ENCODE results near the gene FAM53A. TPM values are rescaled to one million over a fixed set of nuclear protein-coding genes. Genes with fewer than 3 reads are reported as not detected.
"Not testable (repeated sequence)": the region's sequence is repeated elsewhere in the genome, so short reads cannot be mapped to it uniquely, and the experiment has no call there.

Gene FAM53A
- polyA plus RNA-seq, 3 donors, result 1.2 to 2.1 (median 1.5) TPM

DNA sequence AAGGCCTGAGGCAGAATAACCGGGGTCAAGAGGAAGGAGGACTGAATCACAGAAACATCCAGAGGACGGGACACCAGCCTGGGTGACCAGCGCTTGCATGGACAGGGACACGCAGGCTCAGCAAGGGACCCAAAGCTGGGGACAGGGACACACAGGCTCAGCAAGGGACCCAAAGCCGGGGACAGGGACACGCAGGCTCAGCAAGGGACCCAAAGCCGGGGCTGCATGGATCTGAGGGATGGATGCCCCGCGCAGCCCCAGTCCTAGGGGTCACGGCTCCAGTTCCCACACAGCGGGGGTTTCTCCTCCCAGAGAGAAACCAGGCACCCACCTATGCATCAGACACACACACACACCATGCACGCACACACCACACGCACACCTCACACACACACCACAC, 32.5 kb downstream of the FAM53A start:
- H3K27ac ChIP-seq (ENCODE audit: low read depth, low read length), result no peak overlapping the region
- 96 to 98% (median 97%) methylated on average over 13 of the region's 13 CpGs for WGBS, 3 donors

DNA sequence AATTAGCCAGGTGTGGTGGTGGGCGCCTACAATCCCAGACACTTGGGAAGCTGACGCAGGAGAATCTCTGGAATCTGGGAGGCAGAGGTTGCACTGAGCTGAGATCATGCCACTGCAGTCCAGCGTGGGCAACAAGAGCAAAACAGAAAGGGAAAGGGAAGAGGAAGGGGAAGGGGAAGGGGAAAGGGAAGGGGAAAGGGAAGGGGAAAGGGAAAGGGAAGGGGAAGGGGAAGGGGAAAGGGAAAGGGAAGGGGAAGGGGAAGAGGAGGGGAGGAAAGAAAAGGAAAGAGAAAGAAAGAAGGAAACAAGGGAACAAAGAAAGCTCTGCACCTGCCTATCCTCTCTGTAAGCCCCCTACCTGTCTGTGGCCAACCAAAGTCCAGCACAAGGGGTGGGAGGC, 35.2 kb downstream of the FAM53A start:
- 70 to 75% (median 74%) methylated on average over 3 of the region's 3 CpGs for WGBS, 3 donors
- no peak overlapping the region for H3K27ac ChIP-seq (ENCODE audit: low read depth, low read length)

DNA sequence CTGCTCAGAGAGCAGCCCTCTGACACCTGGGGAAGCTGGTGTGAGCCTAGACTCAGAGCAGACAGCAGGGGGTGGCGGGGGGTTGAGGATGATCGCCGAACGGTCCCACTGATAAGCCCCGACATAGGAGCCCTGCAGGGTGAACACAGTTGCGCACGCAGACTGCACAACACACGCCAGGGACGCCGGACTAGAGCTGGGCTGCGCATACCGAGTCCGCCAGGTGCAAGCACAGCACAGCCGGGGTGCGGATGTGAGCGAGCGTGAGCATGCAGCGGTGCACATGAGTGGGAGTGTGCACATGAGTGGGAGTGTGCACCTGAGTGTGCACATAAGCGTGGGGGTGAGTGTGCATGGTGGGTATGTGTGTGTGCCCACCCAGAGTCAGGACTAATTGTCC, 36.7 kb downstream of the FAM53A start:
- no peak overlapping the region for H3K27ac ChIP-seq (ENCODE audit: low read depth, low read length)
- 84 to 95% (median 90%) methylated on average over 19 of the region's 19 CpGs for WGBS, 3 donors

DNA sequence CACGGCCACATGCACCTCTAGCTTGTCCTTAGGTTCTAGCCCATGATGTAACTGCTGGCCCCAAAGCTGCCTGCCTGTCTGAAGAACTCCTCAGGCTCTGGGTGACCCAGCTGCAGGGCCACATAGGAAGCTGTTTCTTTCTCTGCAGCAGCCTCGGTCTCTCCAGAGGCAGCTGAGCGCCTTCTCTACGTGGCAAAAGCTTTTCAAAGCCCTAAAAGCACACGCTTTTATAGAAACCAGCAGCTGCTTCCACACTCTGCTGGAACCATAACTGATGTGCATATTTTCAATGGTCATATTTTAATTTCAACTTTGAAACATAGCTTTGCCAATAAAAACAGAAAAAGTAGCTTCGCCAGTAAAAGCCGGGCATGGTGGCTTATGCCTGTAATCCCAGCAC, 37.4 kb downstream of the FAM53A start:
- no peak overlapping the region for H3K27ac ChIP-seq (ENCODE audit: low read depth, low read length)
- 88 to 92% (median 91%) methylated on average over 7 of the region's 7 CpGs for WGBS, 3 donors

DNA sequence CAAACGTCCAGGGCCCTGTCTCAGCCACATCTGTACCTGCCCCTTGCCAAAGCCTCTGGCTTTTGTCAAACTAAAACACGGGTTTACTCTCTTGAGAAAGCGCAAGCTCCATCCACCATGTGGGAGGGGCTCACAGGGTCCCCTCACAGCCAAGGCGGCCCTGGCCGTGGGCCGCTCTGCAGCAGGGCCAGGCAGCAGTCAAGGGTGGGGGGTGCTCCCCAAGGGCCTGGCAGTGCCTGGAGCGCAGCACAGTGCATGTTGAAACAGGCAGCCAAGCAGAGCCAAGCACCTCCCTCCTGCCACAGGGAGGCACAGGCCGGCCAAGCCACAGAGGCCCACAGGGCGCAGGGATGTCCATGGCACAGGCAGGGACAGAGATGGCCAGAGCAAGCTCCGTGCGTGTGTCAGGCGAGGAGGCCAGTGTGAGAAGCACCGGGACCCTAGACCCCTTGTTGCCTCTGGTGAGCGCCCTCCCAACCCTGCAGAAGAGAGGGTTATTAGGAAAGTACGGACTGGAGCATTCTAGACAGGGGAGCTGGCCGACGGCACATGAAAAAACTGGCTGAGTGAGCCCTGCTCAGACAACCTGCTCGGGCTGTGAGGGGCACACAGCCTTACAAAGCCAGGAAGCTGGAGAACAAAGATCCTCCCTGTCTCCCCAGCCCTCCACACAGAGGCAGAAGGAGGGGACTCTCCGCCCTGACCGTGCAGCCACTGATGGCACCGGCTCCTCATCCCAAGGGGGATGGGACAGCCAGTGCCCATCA, 39.0 kb downstream of the FAM53A start:
- 42 to 67% (median 59%) methylated on average over 19 to 21 of the region's 21 CpGs for WGBS, 3 donors
- H3K27ac ChIP-seq (ENCODE audit: low read depth, low read length), result no peak overlapping the region

DNA sequence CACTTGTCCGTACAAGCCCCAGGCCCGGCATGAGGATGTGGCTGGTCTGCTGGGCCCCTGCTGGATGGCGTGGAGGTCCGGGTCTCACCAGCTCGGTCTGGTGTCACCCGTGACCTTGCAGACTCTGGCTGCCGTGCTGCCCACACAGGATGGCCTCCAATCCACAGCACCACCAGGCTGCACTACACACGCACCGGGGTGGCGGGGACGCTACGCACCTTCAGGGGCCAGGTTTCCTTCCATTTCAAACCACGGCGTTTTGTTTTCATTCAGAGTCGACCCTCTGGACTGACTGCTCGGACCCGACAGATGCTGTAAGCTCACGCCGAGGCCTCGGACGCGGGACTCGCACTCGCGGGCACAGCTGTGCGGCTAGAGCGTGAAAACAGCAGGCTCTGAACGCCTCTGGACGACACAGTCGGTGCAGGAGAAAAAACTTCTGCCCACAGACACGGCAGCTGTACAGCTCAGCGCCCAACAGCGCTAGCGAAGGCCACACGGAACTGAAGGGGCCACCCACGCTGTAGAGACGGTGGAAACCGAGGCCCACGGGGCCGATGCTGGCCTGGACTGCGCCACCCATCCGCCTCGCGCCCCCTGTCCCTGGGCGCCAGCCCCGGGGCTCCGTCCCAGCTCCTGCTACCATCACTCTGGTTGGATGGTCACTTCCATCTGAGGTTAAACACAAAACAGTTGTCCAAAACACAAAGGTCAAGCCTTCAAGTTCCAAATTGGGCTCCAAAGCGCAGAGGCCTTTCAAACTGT, 40.0 kb downstream of the FAM53A start:
- no peak overlapping the region for H3K27ac ChIP-seq (ENCODE audit: low read depth, low read length)

DNA sequence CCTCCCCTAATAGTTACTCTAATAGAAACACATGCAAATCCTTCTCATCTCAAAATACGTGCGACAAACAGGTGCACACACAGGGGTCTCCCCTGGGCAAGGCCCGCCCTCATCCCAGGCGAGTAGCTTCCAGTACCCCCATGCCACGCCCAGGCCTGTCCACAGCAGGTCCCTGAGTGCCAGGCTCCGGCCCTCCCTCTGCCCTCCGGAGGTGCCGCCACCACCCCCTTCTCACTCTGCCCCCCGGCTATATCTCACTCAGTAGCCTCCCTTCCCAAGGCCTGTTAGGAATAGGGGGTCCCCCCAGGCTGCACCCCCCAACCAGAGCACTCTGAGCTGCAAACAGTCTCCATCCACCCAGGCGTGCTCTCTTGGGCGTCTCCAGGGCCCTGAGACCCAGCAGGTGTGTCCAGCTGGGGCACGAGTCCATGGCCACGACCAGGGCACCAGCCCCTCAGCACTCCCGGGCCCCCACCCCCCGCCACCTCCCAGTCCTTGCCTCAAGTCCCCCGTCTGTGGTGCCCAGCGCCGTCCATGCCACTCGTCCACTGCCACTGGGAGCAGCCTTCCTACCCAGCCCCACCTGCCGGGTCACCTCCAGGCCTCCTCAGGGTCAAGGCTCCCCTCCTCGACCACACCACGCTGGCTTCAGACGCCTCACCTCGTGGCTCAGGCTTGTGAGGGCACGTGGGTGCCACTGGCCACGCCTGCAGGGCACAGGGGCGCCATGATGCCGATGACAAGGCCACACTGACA, 41.7 kb downstream of the FAM53A start:
- WGBS, 3 donors, result 92 to 93% (median 93%) methylated on average over 27 to 28 of the region's 28 CpGs
- no peak overlapping the region for H3K27ac ChIP-seq (ENCODE audit: low read depth, low read length)

More for the DNA sequence above, 40.0 kb downstream of the FAM53A start:
- 87 to 93% (median 93%) methylated on average over 48 of the region's 48 CpGs for WGBS, 3 donors

DNA sequence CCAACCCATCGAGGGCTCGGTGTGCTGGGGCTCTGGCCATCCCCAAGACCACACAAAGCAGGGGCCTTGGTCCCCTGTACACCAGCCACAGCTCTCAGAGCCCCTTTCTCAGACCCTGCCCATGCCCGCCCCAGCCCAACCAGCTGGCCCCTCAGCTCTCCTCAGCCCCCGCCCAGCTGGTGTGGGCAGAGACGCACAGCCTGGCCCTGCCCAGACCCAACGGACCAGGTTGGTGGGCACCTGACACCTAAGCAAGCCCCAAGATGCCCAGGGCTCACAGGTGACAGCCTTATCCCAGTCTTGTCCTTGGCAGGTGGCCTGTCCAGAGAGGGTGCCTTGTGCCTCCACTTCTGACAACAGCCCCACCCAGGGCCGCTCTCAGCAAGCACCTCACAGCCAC, 42.4 kb downstream of the FAM53A start:
- 89 to 96% (median 93%) methylated on average over 7 of the region's 7 CpGs for WGBS, 3 donors
- no peak overlapping the region for H3K27ac ChIP-seq (ENCODE audit: low read depth, low read length)

DNA sequence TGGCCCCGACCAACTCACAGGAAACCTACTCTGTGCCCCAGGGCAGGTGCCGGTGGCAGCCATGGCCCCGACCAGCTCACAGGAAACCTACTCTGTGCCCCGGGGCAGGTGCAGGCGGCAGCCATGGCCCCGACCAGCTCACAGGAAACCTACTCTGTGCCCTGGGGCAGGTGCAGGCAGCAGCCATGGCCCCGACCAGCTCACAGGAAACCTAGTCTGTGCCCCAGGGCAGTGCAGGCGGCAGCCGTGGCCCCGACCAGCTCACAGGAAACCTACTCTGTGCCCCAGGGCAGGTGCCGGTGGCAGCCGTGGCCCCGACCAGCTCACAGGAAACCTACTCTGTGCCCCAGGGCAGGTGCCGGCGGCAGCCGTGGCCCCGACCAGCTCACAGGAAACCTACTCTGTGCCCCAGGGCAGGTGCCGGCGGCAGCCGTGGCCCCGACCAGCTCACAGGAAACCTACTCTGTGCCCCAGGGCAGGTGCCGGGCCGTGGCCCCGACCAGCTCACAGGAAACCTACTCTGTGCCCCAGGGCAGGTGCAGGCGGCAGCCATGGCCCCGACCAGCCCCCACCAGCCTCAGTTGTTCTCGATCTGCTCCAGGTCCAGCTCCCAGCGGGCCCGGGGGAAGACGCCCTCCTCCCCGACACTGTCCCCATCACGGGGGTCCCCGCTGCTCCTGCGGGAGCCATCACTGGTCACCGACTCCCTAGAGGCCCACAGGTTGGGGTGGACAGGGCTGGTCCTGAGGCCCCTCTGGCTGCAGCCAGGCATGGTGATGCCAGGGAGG, 43.2 kb downstream of the FAM53A start:
- not testable (repeated sequence) for H3K27ac ChIP-seq (ENCODE audit: low read depth, low read length)
- WGBS, 3 donors, result 92 to 96% (median 93%) methylated on average over 20 to 33 of the region's 35 CpGs

DNA sequence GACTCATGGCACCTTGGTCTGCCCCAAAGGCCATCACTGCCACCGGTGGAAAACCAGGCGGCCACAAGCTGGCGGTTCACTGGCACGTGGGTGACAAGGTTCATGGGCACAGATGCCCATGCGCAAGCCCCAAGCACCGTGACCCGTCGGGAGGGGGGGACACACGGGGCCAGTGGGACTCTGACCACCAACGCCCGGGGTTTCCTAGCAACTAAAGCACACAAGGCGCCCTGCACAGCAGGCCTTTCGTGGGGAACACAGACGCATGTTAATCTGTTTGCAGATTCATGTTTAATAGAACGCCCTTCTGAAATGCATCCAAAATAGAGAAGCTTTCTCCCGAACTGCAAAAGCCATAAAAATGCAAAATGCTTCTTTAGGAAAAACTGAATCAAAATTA, 43.9 kb downstream of the FAM53A start:
- no peak overlapping the region for H3K27ac ChIP-seq (ENCODE audit: low read depth, low read length)
- WGBS, 3 donors, result 85 to 90% (median 87%) methylated on average over 16 of the region's 16 CpGs

DNA sequence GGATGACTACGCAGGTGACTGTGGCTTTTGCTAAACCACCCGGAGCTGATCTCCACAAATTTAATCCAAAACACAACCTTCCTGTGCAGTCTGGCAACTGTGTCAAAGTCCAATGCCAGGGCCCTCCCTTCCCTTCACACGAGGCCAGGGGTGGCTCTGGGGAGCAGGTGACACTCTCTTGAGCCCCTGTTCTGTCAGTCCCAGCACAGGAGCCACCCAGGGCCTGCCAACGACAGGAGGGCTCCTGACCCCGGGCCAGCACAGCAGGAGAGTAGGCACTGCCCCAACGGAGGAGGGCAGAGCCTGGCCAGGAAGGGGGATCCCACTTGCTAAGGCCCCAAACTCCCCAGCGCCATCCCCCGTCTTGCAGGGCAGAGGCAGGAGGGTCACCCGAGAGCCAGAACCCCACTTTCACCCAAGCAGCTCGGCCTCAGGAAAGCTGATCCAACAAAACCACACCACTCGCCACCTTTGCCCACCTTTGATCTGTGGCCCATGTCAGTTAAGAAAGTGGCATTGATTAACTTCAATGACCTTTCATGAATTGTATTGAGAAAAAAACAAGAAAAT, 44.7 kb downstream of the FAM53A start:
- no peak overlapping the region for H3K27ac ChIP-seq (ENCODE audit: low read depth, low read length)
- 80 to 88% (median 85%) methylated on average over 11 of the region's 11 CpGs for WGBS, 3 donors

DNA sequence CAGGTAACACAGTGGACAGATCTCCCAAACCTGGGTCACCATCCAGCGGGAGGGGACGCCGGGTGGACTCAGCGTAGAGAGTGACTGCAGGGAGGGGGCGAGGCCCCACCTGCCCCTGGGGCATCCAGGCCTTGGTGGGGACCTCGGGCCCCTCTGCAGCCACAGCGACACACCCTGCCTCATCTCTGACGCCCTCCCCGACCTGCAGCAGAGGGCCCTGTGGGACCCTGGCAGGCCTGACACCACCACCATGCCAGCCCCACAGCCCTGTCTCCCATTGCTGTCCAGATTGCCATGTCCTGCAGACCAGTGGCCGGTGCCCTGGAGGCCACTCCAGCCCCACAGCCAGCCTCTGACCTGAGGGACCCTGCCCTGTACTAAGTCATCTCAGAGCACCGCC, 45.2 kb downstream of the FAM53A start:
- H3K27ac ChIP-seq (ENCODE audit: low read depth, low read length), result no peak overlapping the region
- 86 to 94% (median 92%) methylated on average over 10 to 11 of the region's 11 CpGs for WGBS, 3 donors

DNA sequence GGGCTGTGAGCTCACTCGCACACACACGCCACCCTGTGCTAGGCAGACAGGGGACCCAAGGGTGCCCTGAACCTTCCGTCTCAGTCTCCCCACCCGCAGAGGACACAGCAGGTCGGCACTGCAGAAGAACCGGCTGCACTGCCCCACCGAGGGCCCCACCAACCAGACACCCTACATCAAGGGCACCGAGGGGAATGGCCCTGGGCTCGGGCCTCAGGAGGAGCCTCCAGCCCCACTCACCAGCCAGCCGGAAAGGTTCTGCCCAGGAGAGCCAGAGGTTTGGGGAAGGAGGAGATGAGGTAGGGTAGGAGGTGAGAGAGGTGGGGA, 45.9 kb downstream of the FAM53A start:
- WGBS, 3 donors, result 80 to 91% (median 90%) methylated on average over 10 of the region's 10 CpGs
- H3K27ac ChIP-seq (ENCODE audit: low read depth, low read length), result no peak overlapping the region

DNA sequence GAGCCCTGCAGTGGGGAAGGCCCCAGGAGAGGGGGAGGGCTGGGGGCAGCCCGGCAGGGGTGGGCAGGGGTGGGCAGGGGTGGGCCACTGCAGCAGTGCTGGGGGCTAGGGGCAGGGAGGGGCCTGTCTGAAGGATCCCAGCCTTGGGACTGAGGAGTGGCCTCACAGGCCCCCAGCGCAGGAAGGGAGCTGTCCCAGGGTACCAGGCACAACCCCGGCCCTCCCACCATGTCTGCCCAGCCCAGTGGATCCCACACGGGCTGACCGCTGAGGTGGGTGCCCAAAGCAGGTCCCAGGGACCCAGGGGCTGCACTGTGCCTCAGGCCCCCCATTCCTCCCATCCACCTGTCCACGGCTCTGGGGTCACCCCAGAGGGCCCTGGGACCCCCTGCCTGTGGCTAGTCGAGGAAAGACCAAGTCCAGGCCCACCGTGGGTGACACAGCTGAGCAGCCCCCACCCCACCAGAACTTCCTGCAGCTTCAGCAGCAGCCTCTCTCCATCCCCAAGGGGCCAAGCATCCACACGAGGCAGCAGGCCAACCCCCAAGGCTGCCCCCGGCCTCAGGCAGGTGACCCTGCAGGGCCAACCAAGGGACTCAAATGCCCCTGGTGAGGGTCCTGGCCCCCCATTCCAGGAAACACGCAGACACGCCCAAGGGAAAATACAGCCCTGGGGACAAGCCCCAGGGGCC, 46.4 kb downstream of the FAM53A start:
- H3K27ac ChIP-seq (ENCODE audit: low read depth, low read length), result no peak overlapping the region
- WGBS, 3 donors, result 77 to 85% (median 80%) methylated on average over 9 to 12 of the region's 12 CpGs

DNA sequence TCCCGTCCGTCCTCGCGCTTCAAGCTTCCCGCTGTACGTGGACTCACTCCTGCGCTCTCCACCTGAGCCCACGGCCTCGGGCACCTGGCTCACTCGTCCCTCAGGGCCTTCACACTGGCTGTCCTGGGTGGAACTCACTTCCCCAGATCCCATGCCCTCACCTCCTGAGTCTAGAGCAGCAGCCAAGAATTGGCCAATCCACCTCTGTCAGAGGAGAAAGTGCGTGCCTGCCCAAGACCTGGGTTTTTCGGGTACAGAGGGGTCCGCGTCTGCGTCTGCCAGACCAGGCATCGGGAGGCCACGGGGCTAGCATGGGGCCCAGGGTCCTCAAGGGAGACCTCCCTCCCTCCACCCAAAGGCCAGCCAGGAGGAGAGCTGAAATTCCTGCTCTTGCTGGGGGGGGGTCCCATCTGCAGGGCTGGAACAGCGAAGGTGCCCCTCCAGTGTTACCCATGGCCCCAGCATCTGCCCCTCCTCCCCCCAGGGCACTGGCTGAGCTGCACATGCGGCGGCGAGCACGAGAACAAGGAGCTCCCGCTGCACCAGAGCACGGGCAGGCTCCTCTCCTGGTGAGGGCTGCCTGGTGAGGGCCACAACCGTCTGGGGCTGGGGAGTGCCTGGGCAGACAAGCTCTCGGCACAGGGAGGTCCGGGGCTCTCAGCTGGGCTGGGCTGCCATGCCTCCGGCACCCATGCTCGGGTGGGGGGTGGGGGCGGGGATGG, 47.5 kb downstream of the FAM53A start:
- no peak overlapping the region for H3K27ac ChIP-seq (ENCODE audit: low read depth, low read length)
- 88 to 94% (median 90%) methylated on average over 30 of the region's 30 CpGs for WGBS, 3 donors

DNA sequence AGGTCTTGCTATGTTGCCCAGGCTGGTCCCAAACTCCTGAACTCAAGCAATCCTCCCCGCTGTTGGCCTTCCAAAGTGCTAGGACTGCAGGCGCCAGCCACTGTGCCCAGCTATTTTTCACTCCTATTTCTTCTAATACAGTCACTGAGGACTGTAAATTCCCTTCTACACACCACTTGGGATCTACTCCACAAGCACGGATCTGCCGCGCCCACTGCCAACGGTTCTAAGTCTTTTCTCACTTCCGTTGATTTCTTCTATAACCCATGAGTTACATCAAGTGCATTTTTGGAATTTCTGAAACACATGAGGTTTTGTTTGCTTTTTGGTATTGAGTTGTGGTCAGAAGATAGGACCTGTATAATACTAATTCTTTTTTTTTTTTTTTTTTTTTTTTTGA, 48.6 kb downstream of the FAM53A start:
- H3K27ac ChIP-seq (ENCODE audit: low read depth, low read length), result no peak overlapping the region
- 94 to 97% (median 96%) methylated on average over 7 of the region's 7 CpGs for WGBS, 3 donors

DNA sequence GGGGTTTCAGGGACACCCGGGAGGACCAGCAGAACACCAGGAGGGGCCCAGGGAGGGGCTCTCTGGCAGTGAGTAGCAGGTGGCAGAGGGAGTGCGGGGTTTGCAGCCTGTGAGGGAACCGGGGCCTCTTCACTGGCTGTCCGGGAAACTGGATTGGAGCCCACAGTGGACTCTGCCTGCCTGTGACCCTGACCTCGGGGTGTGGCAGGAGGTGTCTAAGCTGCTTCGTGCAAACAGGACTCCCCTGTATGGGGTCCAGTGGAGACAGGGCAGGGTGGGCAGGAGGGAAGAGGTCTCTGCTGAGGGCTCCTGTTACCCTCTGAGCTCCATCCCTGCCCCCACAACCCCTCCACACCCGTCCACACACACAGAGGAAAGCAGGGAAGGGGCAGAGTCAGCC, 50.1 kb downstream of the FAM53A start:
- H3K27ac ChIP-seq (ENCODE audit: low read depth, low read length), result no peak overlapping the region
- 36 to 60% (median 46%) methylated on average over 7 of the region's 7 CpGs for WGBS, 3 donors
